Hematopoietic multipotent progenitor cell treated with erythropoietin and hydrocortisone succinate and interleukin-3 and kit ligand, for 8 days (in vitro differentiated cells): ENCODE data around the gene NDN.
"Not testable (repeated sequence)": the region's sequence is repeated elsewhere in the genome, so short reads cannot be mapped to it uniquely, and the experiment has no call there.

ENCODE experiments used
- DNase-seq: peaks from one replicate; pipeline ENCODE4 v3.0.0-alpha.2; 2015

Gene NDN

DNA sequence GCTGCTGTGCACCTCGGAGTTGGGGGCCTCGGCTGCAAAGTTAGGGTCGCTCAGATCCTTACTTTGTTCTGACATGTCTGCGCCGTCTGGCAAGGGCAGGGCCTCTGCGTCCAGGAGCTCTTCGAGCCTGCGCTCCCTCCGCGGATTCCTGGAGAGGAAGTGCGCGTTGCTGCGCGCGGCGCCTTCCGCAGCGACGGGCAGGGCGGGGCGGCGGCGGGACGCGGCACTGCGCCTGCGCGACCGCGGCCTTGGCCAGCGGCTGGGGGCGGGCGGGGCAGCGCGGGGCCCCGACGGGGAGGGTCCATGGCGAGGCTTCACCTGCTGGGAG is at the start of gene NDN:
TSS of gene NDN (minus strand) at position 163 of the 328 bp plus-strand sequence. CDS start at position 75, 88 bp downstream.
- peak; percentile 24 for DNase-seq

DNA sequence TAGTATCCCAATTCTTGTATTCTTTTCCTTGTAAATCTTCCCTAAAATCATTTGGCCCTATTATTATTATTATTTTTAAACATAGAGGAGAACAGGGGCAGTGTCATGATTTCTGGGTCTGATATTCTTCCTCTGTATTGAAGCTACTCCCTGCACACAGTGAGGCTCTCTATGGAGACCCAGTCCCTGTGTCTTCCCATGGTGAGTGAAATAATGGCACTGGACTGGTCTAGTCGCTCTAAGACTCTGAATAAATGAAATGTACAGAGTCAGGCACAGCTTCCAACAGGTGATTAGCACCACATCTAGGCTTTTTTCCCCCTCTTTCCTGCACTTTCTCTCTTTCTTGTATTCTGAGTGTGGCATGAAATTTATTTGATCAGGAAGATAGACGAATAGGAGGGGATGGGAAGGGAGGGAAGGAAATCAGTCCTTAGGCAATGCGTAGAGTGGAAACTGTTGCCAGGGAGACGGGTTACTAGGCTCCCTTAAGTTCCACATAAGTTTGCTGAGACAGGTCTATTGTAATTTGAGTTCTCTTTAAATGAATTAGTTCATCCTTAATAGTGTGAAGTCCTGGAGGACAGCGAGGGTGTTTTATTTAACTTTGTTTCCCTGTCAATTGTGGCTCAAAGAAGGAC is 49.0 kb upstream of the NDN start:
- DNase-seq = no peak

DNA sequence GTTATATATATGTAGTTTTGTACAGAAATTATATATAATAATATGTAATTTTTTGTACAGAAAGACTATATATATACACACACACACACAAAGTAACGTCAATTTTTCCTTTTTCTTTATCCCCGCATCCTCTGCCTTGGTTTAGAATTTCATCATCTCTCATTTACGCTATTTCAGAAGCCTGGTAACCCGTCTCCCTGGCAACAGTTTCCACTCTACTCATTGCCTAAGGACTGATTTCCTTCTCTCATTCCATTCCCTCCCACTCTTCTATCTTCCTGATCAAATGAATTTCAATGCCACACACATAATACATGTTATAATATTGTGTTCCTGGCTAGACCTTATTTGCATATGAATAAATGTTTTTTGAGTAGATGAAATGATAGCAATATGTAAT is 47.8 kb upstream of the NDN start:
- no peak for DNase-seq

DNA sequence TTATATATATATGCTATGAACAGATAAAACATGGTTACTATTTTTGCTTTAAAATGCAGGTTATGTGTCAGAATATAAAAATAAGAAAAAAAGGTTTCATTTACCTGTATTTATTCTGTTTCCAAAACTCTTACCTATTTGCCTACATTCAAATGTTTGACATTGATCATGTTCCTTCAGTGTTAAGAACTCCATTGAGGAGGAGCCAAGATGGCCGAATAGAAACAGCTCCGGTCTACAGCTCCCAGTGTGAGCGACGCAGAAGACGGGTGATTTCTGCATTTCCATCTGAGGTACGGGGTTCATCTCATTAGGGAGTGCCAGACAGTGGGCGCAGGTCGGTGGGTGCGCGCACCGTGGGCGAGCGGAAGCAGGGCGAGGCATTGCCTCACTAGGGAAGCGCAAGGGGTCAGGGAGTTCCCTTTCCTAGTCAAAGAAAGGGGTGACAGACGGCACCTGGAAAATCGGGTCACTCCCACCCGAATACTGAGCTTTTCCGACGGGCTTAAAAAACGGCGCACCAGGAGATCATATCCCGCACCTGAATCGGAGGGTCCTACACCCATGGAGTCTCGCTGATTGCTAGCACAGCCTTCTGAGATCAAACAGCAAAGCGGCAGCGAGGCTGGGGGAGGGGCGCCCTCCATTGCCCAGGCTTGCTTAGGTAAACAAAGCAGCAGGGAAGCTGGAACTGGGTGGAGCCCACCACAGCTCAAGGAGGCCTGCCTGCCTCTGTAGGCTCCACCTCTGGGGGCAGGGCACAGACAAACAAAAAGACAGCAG is 27.0 kb upstream of the NDN start:
- DNase-seq = not testable (repeated sequence)

- DNase-seq = no peak
Measured at GRCh38 chr15:23708332-23708731, 21.2 kb upstream of the NDN start.

DNA sequence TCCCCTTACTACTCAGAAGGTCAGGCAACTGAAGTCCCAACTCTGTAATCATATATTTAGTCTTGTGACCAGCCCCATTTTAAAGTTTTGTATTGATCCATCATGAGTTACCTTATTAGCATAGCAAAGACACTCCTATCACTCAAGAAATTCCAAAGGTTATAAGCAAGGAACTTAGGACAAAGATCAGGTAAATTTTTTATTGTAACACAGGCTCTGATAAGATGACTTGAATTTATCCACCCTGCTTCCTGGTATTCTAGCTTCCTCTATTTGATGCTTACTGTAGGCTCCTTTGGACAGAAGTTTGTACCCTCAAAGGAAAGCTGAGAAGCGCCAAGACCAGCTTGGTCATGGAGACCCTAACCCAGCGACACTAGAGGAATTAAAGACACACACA is 8.2 kb upstream of the NDN start:
- DNase-seq = no peak

GRCh38 chr15:23694592-23694991 is 7.5 kb upstream of the NDN start:
- no peak for DNase-seq

DNA sequence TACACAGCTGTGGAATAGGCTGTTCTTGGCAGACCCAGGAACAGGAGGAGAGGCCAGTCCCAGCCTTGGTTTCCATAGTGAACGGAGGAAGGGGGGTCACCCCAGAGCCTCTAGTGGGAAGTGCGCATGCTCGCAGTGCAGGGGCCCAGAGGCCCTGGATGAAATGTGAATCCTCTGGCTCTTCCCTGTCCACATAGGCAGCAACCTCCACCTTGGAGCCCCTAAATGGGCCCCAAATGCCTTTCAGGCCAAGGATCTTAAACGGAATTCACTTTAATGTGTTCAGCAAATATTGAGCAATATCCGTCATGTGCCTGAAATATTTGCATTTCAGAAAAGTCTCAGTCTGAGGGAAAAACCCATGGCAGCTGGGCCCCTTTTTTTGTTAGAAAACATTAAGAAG is 3.3 kb upstream of the NDN start:
- DNase-seq = no peak

- DNase-seq = no peak
Measured at GRCh38 chr15:23690015-23690414, 2.9 kb upstream of the NDN start.

GRCh38 chr15:23686466-23687142 is 501 bp downstream of the NDN start:
- no peak for DNase-seq

DNA sequence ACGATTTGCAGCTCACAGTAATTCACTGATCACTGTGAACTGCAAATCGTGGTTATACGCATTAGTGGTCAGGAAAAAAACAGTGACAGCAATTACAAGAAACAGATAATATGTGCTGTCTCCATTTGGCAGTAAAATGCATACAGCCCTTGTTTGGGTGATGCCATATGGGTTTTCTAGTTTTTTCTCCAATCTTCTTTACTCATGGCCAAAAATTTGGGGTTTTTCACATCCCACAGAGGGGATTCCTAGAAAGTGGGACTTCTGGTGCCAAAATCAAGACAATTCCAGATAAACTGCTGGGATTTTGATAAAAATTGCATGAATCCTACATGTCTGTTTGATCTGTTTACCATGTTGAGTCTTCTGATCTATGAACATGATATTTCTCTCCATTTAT is 15.6 kb downstream of the NDN start:
- no peak for DNase-seq

GRCh38 chr15:23670970-23671369 is 16.1 kb downstream of the NDN start:
- no peak for DNase-seq

DNA sequence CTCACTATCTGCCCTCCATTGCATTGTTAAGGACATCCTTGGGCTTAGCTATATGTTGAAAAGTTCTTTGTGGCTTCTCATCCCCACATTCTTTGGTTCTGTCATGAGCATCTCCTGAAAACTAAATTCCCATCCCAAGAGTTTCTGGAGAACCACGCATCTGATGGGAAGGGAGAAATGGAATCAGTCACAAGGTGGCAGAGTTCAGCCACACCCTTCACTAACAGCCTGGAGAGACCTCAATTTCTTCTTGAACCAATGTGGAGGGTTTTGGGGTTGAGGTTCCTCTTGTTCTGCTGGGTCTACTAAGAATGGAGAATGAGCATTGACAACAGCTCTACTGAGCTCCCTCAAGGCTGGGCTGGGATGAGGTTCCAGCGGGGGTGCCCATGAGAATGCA is 23.9 kb downstream of the NDN start:
- DNase-seq = no peak

GRCh38 chr15:23648920-23649515 is 38.1 kb downstream of the NDN start:
- DNase-seq = peak; percentile 21

- no peak for DNase-seq
Measured at GRCh38 chr15:23647421-23648370, 39.4 kb downstream of the NDN start, which contains the start of gene MAGEL2. TSS of gene MAGEL2 (minus strand) at chr15:23647867. CDS start at chr15:23647742, 125 bp downstream.

DNA sequence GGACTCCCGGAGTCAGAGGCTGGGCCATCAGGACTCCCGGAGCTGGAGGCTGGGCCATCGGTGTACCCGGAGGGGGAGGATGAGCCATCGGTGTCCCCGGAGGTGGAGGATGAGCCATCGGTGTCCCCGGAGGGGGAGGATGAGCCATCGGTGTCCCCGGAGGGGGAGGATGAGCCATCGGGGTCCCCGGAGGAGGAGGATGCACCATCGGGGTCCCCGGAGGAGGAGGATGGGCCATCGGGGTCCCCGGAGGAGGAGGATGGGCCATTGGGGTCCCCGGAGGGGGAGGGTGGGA is 40.2 kb downstream of the NDN start:
- DNase-seq = no peak

DNA sequence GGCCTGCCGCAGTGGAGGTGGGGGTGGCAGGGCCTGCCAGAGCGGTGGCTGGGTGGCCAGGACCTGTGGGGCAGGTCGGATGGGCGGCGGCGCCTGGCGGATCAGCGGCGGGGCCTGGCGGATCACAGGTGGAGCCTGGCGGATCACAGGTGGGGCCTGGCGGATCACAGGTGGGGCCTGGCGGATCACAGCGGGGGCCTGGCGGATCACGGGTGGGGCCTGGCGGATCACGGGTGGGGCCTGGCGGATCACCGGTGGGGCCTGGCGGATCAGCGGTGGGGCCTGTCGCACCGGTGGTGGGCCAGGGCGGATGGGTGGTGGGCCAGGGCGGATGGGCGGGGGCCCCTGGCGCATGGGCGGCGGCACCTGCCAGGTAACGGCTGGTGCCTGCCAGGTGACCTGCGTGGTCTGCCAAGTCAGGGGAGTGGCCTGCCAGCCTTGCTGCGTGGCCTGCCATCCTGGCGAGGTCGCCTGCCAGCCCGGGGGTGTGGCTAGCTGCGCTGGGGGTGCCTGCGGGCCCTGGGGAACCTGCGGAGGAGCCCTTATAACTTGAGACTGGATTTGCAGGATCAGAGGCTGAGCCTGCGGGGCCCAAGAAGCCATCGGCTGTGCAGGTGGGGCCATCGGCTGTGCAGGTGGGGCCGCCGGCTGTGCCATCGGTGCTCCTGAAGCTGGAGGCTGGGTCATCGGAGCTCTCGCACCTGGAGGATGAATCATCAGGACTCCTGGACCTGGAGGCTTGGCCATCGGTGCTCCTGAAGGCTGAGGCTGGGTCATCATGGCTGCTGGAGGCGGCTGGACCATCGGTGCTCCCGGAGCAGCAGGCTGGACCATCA is 40.7 kb downstream of the NDN start:
- no peak for DNase-seq

DNA sequence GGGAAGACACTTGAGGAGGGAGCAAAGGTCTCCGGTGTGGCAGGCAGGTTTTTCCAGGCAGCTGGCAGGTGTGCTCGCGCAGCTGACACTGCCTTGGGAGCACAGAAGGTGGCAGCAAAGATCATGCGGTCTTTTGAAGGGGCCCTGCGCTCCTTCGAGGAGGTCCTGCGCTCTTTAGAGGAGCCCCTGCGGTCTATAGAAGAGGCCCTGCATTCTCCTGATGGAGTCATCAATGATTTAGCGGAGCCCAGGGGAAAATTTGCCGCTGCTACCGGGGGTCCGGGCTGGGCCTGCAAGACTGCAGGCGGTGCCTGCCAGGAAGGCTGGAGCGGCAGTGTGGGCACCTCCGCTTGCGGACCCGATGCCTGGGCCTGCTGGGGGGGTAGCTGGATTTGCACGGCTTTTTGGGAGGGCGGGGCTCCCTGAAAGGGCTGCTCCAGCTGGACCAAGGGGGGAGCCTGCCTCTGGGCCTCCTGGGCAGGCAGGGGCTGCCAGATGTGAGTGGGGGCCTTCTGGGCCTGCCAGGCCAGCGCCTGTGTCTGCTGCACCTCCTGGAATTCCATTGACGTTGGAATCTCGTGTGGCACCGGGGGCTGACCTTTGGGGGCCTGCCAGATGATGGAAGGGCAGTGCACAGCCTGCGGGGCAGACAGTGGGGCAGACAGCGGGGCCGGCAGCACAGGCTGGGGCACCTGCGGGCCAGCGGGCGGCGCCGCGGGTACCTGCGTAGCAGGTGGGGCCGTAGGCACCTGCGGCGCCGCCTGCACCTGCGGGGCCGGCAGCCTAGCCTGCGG is 41.5 kb downstream of the NDN start:
- DNase-seq = no peak

DNA sequence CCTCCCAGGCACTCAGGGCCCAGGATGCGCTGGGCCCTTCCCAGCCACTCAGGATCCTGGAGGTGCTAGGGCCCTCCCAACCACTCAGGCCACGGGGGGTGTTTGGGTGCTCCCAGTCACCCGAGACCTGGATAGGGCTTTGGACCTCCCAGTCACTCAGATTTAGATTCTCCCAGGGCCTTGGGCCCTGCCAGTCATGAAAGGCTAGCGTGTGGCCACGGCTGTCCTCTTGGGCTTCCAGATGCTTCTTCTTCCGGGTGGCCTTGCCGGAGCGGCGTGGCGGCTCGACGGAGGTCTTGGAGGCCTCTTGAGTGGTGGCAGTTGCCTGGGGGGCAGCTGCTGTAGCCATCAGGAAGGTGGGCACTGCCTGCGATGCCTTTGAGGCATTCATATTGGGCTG is 42.3 kb downstream of the NDN start:
- no peak for DNase-seq

GRCh38 chr15:23642413-23643044 is 44.6 kb downstream of the NDN start:
- DNase-seq = peak; percentile 65
